Measurements from ENCODE around the gene PCSK4.
A peak's percentile ranks its signal among the peaks of the same experiment; 100 is the strongest.

The PCSK4 gene

GRCh38 chr19:1505991-1506881 is 16.1 kb upstream of the PCSK4 start:
- ChIA-PET CTCF (interaction anchor here (0.9 kb wide), 1 partner anchor 582 kb away, joined by 4 read pairs; no protein-coding TSS in a partner anchor), POLR2A (interaction anchor here (1.0 to 1.2 kb wide), 2 partner anchors 13 to 85 kb away, joined by 3 to 4 read pairs; no protein-coding TSS in a partner anchor)
- no peak for TF ChIP-seq ELF4 (IDR thresholded peaks at IDR 0.05)
- no peak for TF ChIP-seq CTBP1 (IDR thresholded peaks at IDR 0.05; ENCODE audit: borderline replicate concordance)
- no peak for TF ChIP-seq HDGF (IDR thresholded peaks at IDR 0.05; ENCODE audit: borderline replicate concordance)
- TF ChIP-seq FOXM1 (IDR thresholded peaks at IDR 0.05; ENCODE audit: borderline replicate concordance), result no peak
- TF ChIP-seq LEF1 (IDR thresholded peaks at IDR 0.05; ENCODE audit: borderline replicate concordance), result no peak
- TF ChIP-seq SP1 (IDR thresholded peaks at IDR 0.05), result no peak
- TF ChIP-seq TARDBP (IDR thresholded peaks at IDR 0.05), result no peak
- TF ChIP-seq SUZ12 (IDR thresholded peaks at IDR 0.05), result no peak
- TF ChIP-seq ZNF384 (IDR thresholded peaks at IDR 0.05), result no peak
- no peak for TF ChIP-seq L3MBTL2 (conservative IDR thresholded peaks at IDR 0.05)
- no peak for TF ChIP-seq NFRKB (IDR thresholded peaks at IDR 0.05)
- TF ChIP-seq FOXA1 (IDR thresholded peaks at IDR 0.05), result no peak
- DNase-seq (ENCODE audit: extremely low spot score), result no peak

- ChIA-PET POLR2A (interaction anchor here (1.0 kb wide), 1 partner anchor 12 kb away, joined by 4 read pairs; no protein-coding TSS in a partner anchor), CTCF (interaction anchor here (0.6 to 0.9 kb wide), 2 partner anchors 192 to 580 kb away, joined by 3 to 4 read pairs; no protein-coding TSS in a partner anchor)
- TF ChIP-seq TARDBP (IDR thresholded peaks at IDR 0.05) (no peak), L3MBTL2 (conservative IDR thresholded peaks at IDR 0.05) (no peak), LEF1 (IDR thresholded peaks at IDR 0.05; ENCODE audit: borderline replicate concordance) (no peak), HDGF (IDR thresholded peaks at IDR 0.05; ENCODE audit: borderline replicate concordance) (no peak), PKNOX1 (IDR thresholded peaks at IDR 0.05) (no peak), ARNT (IDR thresholded peaks at IDR 0.05) (no peak), FOXK2 (IDR thresholded peaks at IDR 0.05) (no peak), SP1 (IDR thresholded peaks at IDR 0.05) (no peak), ZNF384 (IDR thresholded peaks at IDR 0.05) (no peak)
- DNase-seq (ENCODE audit: extremely low spot score), result no peak
Observed at GRCh38 chr19:1505012-1505411, 14.9 kb upstream of the PCSK4 start.

GRCh38 chr19:1503925-1504773 is 14.0 kb upstream of the PCSK4 start:
- no peak for DNase-seq (ENCODE audit: extremely low spot score)
- ChIA-PET POLR2A (no interaction called here), CTCF (interaction anchor here (0.6 to 1.0 kb wide), 2 partner anchors 13 to 193 kb away, joined by 3 to 4 read pairs; partner anchors contain the start of gene REEP6)
- TF ChIP-seq SP1 (IDR thresholded peaks at IDR 0.05), result no peak
- TF ChIP-seq NFRKB (IDR thresholded peaks at IDR 0.05), result no peak
- TF ChIP-seq CTBP1 (IDR thresholded peaks at IDR 0.05; ENCODE audit: borderline replicate concordance), result no peak
- TF ChIP-seq SUZ12 (IDR thresholded peaks at IDR 0.05), result no peak
- TF ChIP-seq PKNOX1 (IDR thresholded peaks at IDR 0.05), result no peak

GRCh38 chr19:1503089-1503924 is 13.2 kb upstream of the PCSK4 start:
- DNase-seq (ENCODE audit: extremely low spot score), result peak; percentile 66
- TF ChIP-seq FOXK2 (IDR thresholded peaks at IDR 0.05) (no peak), HDGF (IDR thresholded peaks at IDR 0.05; ENCODE audit: borderline replicate concordance) (peak; percentile 14; the same call in 1 of the 2 replicates), TARDBP (IDR thresholded peaks at IDR 0.05) (peak; percentile 70; the same call in 1 of the 2 replicates), L3MBTL2 (conservative IDR thresholded peaks at IDR 0.05) (peak; percentile 96), PKNOX1 (IDR thresholded peaks at IDR 0.05) (peak; percentile 92), FOXA1 (IDR thresholded peaks at IDR 0.05) (no peak), BHLHE40 (IDR thresholded peaks at IDR 0.05; ENCODE audit: borderline replicate concordance) (no peak)
- POLR2A ChIA-PET, result interaction anchor here (1.0 kb wide), 1 partner anchor 88 kb away, joined by 4 read pairs; no protein-coding TSS in a partner anchor
- CTCF ChIA-PET, result interaction anchor here (1.0 kb wide), 1 partner anchor 13 kb away, joined by 4 read pairs; the partner anchor contains the start of gene REEP6

GRCh38 chr19:1502433-1503088 is 12.4 kb upstream of the PCSK4 start:
- CTCF ChIA-PET, result no interaction called here
- no peak for DNase-seq (ENCODE audit: extremely low spot score)
- TF ChIP-seq NFRKB (IDR thresholded peaks at IDR 0.05), result no peak
- POLR2A ChIA-PET, result interaction anchor here (1.0 kb wide), 1 partner anchor 89 kb away, joined by 4 read pairs; no protein-coding TSS in a partner anchor
